Umbilical cord (tissue), 2 donors: Measurements from ENCODE around the gene DOCK2. TPM values are rescaled to one million over a fixed set of nuclear protein-coding genes. Genes with fewer than 3 reads are reported as not detected.
A peak's percentile ranks its signal among the peaks of the same experiment; 100 is the strongest.
"Not testable (repeated sequence)": the region's sequence is repeated elsewhere in the genome, so short reads cannot be mapped to it uniquely, and the experiment has no call there.

Experiments
- DNase-seq: peaks from one replicate; pipeline ENCODE4 v3.0.0-alpha.2; 2015; ENCODE audit warnings: low spot score
- total RNA-seq: library from RNA; depleted of rRNA; stranded (reverse); fragments of >200 nt; gene quantifications from one replicate; pipeline ENCODE4 v1.2.3, GENCODE V29; 2014; ENCODE audit warnings: low replicate concordance; ENCODE audit not compliant: insufficient read depth

The DOCK2 gene
- total RNA-seq, 1 donor from 2014 or later, result 72.5 TPM

DNA sequence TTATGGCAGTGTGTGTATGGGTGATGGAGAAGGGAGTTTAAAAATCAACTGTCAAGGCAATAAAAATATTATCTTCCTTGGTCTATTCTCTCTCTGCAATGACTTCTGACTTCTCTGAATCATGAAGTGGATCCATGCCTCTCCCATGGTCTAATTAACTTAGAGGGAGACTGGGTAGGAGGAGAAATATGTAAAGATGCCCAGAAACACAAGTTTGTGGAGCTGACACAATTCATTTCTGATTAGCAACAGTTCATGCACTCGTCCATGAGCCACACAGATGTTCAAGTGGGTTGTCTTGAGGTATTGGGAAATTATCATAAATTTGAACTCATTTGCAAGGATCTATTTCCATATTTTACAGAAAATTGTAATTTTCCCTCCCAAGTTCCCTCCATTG lies 305.1 kb downstream of the DOCK2 start:
- no peak for DNase-seq

- no peak for DNase-seq
Measured at GRCh38 chr5:169943026-169943425, 306.0 kb downstream of the DOCK2 start.

DNA sequence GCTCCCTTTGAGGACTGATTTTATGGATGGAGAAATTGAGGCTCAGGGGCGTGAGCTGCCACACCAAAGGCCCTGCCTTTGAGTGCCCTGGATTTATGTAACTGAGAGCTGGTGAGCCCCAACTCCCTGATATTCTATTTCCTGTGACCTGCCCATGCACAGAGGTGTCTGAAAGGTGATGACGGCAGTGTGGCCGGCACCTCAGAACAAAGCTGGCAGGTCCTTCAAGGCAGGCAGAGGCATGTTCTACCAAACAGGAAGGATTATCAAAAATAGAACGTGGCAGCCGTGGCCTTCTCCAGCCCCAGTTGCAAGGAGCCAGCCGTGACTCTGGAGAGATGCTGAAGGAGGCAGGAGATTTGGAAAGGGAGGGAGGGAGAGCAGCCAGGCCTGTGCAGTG lies 307.0 kb downstream of the DOCK2 start:
- DNase-seq, result no peak

GRCh38 chr5:169944922-169945680 lies 308.0 kb downstream of the DOCK2 start:
- DNase-seq, result no peak

- peak; percentile 88 for DNase-seq
Measured at GRCh38 chr5:169945831-169946261, 308.8 kb downstream of the DOCK2 start.

GRCh38 chr5:169946743-169947295 lies 309.7 kb downstream of the DOCK2 start:
- no peak for DNase-seq

DNA sequence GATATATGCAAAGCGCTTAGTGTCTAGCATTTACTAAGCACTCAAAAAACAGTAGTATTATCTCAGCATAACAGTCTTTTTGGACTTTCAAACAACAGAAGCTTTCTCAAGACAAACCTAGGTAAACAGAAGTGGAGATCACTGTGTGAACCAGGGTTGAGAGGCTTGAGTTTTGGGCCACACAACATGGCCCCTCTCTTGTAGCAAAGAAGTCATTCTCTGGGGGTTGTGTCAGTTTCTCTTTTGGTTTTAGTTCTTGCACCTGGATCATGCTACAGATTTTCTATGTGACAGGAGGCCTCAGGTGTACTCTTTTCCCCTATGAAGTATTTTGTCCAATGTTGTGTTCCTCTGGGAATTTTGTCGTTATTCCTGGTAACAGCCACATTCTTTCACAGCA lies 313.3 kb downstream of the DOCK2 start:
- no peak for DNase-seq

DNA sequence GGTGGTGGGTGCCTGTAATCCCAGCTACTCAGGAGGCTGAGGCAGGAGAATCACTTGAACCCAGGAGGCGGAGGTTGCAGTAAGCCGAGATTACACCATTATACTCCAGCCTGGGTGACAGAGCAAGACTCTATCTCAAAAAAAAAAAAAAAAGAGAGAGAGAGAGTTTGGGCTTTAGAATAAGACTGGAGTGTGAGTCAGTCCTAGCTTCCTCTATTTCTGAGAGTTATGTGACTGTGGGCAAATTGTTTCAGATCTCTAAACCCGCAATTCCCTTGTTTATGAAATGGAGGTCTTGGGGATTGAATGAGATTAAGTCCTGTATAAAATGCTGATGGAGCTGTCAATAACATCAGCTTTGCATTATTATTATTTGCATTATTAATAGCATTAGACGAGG lies 316.1 kb downstream of the DOCK2 start:
- not testable (repeated sequence) for DNase-seq

DNA sequence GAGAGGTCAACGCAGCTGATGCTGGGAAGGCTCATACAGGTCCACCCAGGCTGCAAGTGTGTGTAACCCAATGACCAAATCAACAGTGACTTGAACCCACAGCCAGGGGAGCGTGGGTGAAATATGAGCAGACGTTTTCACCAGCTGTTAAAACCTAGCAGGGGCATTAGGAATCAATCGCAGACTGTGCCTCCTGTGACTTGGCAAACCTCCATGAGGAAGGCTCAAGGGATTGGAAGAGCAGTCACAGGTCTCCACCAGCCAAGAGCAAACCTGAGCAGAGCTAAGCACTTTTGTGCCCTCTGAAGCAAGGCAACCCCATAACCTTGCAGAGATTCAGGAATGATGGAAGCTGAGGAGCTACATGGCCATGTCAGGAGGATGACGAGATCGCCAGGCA lies 317.7 kb downstream of the DOCK2 start:
- no peak for DNase-seq

- no peak for DNase-seq
Measured at GRCh38 chr5:169956126-169956525, 319.1 kb downstream of the DOCK2 start.

DNA sequence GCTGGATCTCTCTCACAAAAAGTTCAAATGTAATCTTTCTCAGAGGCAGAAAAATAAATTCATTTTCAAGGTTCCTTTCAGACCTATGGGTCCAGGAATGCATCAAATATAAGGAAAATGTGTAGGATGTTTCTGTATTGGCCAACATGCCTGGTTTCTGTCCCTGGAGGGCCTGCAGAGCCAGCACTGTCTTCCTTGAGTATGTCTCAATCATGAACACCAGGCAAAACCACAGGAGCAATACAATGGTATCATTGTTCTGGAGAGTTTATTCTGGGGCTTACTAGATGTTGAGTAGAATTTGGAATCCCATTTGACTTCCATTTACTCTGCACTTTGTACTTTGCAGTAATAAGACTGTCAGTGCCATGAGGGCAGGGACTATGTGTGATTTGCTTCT lies 319.7 kb downstream of the DOCK2 start:
- no peak for DNase-seq

GRCh38 chr5:169958278-169958677 lies 321.2 kb downstream of the DOCK2 start:
- no peak for DNase-seq

DNA sequence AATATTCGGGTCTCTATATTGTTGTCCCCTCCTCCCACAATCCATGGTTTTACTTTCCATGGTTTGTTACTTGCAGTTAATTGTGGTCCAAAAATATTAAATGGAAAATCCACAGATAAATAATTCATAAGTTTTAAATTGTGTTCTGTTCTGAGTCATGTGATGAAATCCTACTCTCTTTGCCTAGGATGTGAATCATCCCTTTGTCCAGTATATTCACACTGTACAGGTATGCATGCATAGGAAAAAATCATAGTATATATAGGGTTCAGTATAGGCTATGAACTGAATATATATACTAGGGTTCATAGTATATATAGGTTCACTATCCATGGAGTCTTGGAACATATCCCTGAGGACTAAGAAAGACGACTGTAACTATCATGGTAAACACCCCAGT lies 323.6 kb downstream of the DOCK2 start:
- DNase-seq, result no peak

GRCh38 chr5:169964246-169964645 lies 327.2 kb downstream of the DOCK2 start:
- no peak for DNase-seq

DNA sequence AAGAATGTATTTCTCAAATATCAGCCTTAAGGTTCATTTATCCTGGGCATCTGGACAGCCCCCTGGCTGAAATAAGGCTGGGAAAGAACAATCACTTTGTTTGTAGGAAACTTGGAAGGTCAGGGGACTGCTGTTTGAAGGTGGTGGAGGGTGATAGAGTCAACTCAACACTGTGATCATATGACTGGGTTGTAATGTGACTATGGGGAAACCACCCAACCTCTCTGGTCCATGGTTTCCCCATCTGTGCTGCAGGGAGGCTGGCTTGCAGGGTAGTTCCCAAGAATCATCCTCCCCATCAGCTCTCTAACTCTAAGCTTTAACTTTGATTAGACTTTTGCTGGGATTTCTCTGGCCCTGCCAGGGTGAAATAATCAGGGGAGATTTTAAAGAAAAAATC lies 333.3 kb downstream of the DOCK2 start:
- no peak for DNase-seq

DNA sequence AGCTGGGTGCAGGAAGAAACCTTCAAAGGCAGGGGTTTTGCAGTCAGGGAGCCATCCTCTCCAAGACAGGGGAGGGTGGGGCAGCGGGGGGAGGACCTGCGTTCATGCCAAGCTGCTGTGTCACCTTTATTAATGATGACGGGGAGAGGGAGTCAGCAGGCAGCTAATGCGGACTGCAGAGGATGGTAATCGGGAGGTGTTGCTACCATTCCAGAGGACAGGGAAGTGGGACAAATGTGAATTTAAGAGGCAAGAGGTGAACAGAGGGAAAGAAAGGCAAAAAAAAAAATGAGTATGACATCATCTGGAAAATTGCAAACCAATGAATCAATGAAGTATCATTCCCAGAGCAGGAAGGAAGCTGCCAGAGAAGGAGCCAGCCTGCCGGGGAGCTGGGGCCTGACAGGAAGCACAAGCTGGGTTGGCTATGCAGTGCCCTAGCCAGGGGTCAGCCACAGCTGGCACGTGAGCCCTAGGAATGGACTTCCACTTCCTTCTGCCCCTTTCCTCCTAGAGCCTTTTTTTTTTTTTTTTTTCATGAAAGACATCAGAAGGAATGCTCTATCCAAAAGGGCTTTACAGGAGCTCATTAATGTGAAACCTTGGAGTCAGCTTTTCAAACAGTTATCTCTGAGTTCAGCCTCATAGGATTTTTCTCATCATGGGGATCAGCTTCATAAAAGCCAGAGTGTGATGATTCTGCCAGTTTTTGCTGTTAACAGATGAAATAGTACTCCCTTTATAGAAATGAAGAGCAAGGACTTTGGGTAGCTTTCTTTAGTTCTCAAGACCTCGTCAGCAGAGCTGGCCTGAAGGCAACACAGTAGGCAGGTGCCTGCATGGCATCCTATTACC lies 334.1 kb downstream of the DOCK2 start:
- peak; percentile 95 for DNase-seq

- DNase-seq, result no peak
Measured at GRCh38 chr5:169971780-169972179, 334.7 kb downstream of the DOCK2 start.

- no peak for DNase-seq
Measured at GRCh38 chr5:169973056-169973455, 336.0 kb downstream of the DOCK2 start.

GRCh38 chr5:169974121-169974770 lies 337.2 kb downstream of the DOCK2 start:
- no peak for DNase-seq

GRCh38 chr5:169978714-169979113 lies 341.6 kb downstream of the DOCK2 start:
- no peak for DNase-seq

GRCh38 chr5:169979871-169980270 lies 342.8 kb downstream of the DOCK2 start:
- DNase-seq, result no peak

- peak; percentile 89 for DNase-seq
Measured at GRCh38 chr5:169980418-169981053, 343.5 kb downstream of the DOCK2 start, which contains the start of gene INSYN2B. TSS of gene INSYN2B (minus strand) at chr5:169980495. CDS start at chr5:169883898, 96,597 bp downstream.
